Measurements from ENCODE around the gene LRRC45.

Gene LRRC45

DNA sequence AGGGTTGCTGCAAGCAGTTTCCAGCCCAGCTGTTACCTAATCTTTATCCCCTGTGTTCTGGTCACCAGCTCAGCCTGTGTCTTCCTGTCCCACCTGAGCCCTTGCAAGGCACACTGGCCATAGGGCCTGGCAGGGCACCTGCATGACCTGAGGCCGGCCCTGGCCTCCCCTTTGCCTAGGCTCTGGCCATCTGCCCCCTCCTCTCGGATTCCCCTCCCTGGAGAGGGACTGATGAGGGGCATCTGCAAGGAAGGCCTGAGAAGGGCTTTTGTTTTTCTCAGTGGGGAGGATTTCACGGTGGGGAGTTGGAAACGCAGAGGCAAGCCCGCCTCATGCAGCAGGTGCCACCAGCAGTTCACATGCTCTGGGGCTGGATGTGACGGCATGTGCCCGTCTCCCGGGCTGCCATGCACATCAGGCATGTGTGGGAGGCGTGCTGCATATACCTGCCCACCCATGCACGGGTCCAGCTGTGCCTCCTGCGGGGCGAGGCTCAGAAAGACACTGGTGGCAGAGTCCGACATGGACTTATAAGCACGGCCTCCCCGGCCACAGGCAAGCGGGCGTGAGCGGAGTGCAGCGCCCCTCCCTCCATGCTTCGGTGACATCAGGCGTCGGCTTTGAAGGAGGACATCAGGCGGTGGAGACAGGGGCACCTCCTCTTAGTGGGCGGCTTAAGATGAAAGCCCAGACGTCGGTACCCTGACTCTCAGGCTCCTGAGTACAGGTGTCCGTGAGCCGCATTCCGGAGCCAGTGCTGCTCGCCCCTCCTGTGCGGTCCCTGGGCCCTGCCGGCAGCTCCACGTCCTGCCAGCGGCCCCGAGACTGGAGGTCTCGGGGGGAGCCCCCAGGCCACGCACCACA is 29.1 kb upstream of the LRRC45 start:
- Histone ChIP-seq H3K27me3 (ENCODE audit: low read length) (no peaks in the 10 kb centered on the region), H3K4me2 (ENCODE audit: low read depth, low read length, poor library complexity, severe bottlenecking) (no peak overlapping the region), H3K9me2 (replicated peaks; ENCODE audit: insufficient read depth, low read length) (no peaks in the 10 kb centered on the region), H3K79me2 (ENCODE audit: insufficient read depth, low read length) (peaks cover 6% of the 10 kb centered on the region; the same call in 1 of the 2 replicates), H3K9me3 (ENCODE audit: insufficient read depth, low read length) (no peaks in the 10 kb centered on the region), H3K4me3 (ENCODE audit: insufficient read depth, low read length, poor library complexity, severe bottlenecking) (no peak overlapping the region), H3K9ac (ENCODE audit: low read length) (no peak overlapping the region), H3K36me3 (ENCODE audit: low read length) (no peaks in the 10 kb centered on the region), H3K27ac (ENCODE audit: low read depth, low read length) (no peak overlapping the region), H2AFZ (ENCODE audit: low read depth, low read length, severe bottlenecking) (no peak overlapping the region), H3F3A (ENCODE audit: insufficient read depth) (no peaks in the 10 kb centered on the region), H4K20me1 (ENCODE audit: low read depth, low read length) (no peaks in the 10 kb centered on the region)
- no peak for TF ChIP-seq EZH2phosphoT487 (conservative IDR thresholded peaks at IDR 0.05; ENCODE audit: low read length)
- TF ChIP-seq, protein P1, sequence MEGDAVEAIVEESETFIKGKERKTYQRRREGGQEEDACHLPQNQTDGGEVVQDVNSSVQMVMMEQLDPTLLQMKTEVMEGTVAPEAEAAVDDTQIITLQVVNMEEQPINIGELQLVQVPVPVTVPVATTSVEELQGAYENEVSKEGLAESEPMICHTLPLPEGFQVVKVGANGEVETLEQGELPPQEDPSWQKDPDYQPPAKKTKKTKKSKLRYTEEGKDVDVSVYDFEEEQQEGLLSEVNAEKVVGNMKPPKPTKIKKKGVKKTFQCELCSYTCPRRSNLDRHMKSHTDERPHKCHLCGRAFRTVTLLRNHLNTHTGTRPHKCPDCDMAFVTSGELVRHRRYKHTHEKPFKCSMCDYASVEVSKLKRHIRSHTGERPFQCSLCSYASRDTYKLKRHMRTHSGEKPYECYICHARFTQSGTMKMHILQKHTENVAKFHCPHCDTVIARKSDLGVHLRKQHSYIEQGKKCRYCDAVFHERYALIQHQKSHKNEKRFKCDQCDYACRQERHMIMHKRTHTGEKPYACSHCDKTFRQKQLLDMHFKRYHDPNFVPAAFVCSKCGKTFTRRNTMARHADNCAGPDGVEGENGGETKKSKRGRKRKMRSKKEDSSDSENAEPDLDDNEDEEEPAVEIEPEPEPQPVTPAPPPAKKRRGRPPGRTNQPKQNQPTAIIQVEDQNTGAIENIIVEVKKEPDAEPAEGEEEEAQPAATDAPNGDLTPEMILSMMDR (IDR thresholded peaks at IDR 0.05; ENCODE audit: insufficient read depth, low read length, poor library complexity, severe bottlenecking) = no peak

DNA sequence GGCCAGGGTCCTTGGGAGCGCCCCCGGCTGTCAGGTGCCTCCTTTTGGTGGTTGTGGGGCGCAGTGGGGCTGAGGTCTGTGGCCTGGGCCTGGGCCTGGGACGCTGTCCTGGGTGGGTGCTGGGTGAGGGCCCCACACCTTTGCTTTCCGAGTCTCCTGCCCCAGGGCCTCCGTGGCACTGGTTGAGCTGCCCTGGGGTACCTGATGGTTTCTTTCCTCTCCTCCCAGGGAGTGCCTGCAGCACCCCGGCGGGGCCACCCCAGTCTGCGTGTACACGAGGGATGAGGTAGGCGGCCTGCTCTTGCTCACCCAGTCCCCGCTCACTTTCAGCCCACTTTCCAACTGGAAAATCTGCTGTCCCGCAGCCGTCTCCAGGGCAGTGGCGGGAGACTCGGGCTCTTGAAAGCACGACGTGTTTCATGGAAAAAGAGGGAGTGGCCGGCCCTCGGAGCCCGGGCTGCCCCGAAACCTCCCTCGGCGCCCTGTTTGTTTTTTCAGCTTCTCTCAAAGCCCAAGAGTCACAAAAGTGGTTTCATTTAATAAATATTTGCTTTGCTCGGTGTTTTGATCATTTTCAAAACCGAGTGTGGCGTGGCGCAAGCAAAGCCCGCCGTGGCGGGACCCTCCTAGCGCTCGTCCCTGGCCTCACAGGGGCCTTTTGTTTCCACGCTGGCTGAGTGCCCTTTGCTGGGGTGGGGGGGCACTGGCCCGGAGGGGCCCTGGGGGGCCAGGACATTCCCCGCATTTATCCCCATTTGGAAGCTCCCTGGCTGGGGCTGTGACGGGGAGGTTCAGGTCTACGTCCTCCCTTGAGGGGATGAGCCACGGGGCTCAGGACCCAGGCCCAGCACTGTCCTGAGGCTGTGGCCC is 28.3 kb upstream of the LRRC45 start:
- H3K79me2 ChIP-seq (ENCODE audit: insufficient read depth, low read length) = peaks cover 6% of the 10 kb centered on the region; the same call in 1 of the 2 replicates
- no peak overlapping the region for H3K4me2 ChIP-seq (ENCODE audit: low read depth, low read length, poor library complexity, severe bottlenecking)
- H3K36me3 ChIP-seq (ENCODE audit: low read length) = no peaks in the 10 kb centered on the region
- no peak overlapping the region for H3K27ac ChIP-seq (ENCODE audit: low read depth, low read length)
- no peaks in the 10 kb centered on the region for H3K9me3 ChIP-seq (ENCODE audit: insufficient read depth, low read length)
- no peak overlapping the region for H3K4me3 ChIP-seq (ENCODE audit: insufficient read depth, low read length, poor library complexity, severe bottlenecking)
- H3K9me2 ChIP-seq (replicated peaks; ENCODE audit: insufficient read depth, low read length) = no peaks in the 10 kb centered on the region
- H3K9ac ChIP-seq (ENCODE audit: low read length) = no peak overlapping the region
- H4K20me1 ChIP-seq (ENCODE audit: low read depth, low read length) = no peaks in the 10 kb centered on the region
- TF ChIP-seq, protein P1 (IDR thresholded peaks at IDR 0.05; ENCODE audit: insufficient read depth, low read length, poor library complexity, severe bottlenecking) = no peak
- TF ChIP-seq EZH2phosphoT487 (conservative IDR thresholded peaks at IDR 0.05; ENCODE audit: low read length) = no peak
- no peaks in the 10 kb centered on the region for H3K27me3 ChIP-seq (ENCODE audit: low read length)
- no peak overlapping the region for H2AFZ ChIP-seq (ENCODE audit: low read depth, low read length, severe bottlenecking)
- no peaks in the 10 kb centered on the region for H3F3A ChIP-seq (ENCODE audit: insufficient read depth)

DNA sequence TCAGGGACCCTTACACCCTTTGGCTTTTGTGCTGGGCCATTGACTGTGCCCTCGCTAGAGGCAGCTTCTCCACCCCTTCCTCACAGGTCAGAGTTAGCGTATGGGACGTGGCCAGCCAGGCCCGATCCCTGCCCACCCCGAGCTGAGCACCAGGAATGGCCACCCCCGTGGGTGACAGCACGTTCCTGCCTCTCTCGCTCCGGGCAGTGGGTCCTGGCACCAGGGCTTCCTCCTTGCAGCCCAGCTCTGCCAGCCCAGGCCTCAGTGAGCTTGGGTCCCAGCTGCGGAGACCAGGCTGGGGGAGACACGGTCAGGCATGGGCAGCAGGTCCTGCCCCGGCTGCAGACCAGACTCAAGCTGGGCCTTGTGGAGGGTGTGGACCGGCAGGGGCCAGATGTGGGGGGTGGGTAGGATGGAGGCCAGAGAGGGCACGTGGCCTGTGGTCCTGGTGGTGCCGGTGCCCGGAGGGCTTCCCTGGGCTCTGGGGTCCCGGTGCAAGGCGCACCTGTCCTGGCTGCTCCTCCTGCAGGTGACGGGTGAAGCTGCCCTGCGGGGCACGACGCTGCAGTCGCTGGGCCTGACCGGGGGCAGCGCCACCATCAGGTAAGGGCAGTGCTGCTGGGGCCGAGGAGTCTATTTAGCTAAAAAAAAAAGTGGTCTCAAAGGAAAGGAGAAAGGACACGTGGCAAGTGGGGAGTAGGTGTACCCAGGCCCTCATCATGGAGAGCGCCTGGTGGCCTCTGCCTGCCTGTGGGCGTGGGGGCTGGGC is 27.5 kb upstream of the LRRC45 start:
- Histone ChIP-seq H4K20me1 (ENCODE audit: low read depth, low read length) (no peaks in the 10 kb centered on the region), H3K9ac (ENCODE audit: low read length) (no peak overlapping the region), H3K79me2 (ENCODE audit: insufficient read depth, low read length) (peaks cover 6% of the 10 kb centered on the region; the same call in 1 of the 2 replicates), H3K36me3 (ENCODE audit: low read length) (no peaks in the 10 kb centered on the region), H3K4me2 (ENCODE audit: low read depth, low read length, poor library complexity, severe bottlenecking) (no peak overlapping the region), H2AFZ (ENCODE audit: low read depth, low read length, severe bottlenecking) (no peak overlapping the region), H3K4me3 (ENCODE audit: insufficient read depth, low read length, poor library complexity, severe bottlenecking) (no peak overlapping the region), H3K9me2 (replicated peaks; ENCODE audit: insufficient read depth, low read length) (no peaks in the 10 kb centered on the region), H3F3A (ENCODE audit: insufficient read depth) (no peaks in the 10 kb centered on the region), H3K27me3 (ENCODE audit: low read length) (no peaks in the 10 kb centered on the region), H3K27ac (ENCODE audit: low read depth, low read length) (no peak overlapping the region), H3K9me3 (ENCODE audit: insufficient read depth, low read length) (no peaks in the 10 kb centered on the region)
- no peak for TF ChIP-seq EZH2phosphoT487 (conservative IDR thresholded peaks at IDR 0.05; ENCODE audit: low read length)
- TF ChIP-seq, protein P1 (IDR thresholded peaks at IDR 0.05; ENCODE audit: insufficient read depth, low read length, poor library complexity, severe bottlenecking) = no peak
